Measurements from ENCODE around the gene TBC1D22A. TPM values are rescaled to one million over a fixed set of nuclear protein-coding genes. Genes with fewer than 3 reads are reported as not detected.
A peak's percentile ranks its signal among the peaks of the same experiment; 100 is the strongest.
"Not testable (repeated sequence)": the region's sequence is repeated elsewhere in the genome, so short reads cannot be mapped to it uniquely, and the experiment has no call there.

The TBC1D22A gene
- total and polyA plus RNA-seq, 8 donors: 14.4 to 33.5 (median 15.7) TPM

- no peak for ATAC-seq
- intact Hi-C loops (cut with DNase I): no loop called here
- peaks cover 21 to 26% of the 10 kb centered on the region in 2 donors for H3K4me1 ChIP-seq
Observed at GRCh38 chr22:46812788-46813187, 50.3 kb downstream of the TBC1D22A start.

DNA sequence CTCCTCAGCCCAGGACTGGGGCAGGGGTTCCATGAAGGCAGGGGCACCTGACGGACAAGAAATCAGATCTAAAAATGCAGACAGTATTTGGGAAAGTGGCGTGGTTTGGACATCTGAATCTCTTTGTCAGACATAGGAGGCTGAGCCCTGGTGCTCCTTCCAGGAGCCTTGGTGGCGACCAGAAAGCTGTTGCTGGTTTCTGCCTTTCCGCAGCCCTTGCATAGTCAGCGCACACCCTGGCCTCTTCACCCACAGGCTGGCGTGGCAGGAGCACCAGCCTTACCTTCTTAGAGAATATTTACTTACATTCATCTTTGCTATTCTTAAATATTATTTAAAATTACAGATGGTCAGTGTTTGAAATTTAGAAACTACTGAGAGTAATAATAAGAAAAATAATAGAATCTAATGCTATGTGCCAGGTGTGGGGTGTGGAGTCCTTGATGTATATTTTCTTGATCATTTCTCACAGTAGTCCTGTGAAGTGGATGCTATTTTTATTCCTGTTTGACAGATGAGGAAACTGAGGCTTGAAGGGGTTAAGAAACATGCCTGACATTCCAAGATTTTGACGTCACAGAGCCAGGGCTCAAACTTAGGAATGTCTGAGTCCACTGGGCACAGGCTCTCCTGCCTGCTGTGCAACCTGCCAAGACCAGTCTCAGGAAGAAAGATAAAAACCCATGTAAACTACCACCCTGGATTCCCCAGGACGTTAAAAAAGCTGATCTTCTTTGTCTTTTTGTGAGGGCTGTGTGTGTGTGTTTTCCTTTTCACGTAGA, 51.6 kb downstream of the TBC1D22A start:
- peaks cover 21 to 26% of the 10 kb centered on the region in 2 donors for H3K4me1 ChIP-seq
- TF ChIP-seq, protein P1, sequence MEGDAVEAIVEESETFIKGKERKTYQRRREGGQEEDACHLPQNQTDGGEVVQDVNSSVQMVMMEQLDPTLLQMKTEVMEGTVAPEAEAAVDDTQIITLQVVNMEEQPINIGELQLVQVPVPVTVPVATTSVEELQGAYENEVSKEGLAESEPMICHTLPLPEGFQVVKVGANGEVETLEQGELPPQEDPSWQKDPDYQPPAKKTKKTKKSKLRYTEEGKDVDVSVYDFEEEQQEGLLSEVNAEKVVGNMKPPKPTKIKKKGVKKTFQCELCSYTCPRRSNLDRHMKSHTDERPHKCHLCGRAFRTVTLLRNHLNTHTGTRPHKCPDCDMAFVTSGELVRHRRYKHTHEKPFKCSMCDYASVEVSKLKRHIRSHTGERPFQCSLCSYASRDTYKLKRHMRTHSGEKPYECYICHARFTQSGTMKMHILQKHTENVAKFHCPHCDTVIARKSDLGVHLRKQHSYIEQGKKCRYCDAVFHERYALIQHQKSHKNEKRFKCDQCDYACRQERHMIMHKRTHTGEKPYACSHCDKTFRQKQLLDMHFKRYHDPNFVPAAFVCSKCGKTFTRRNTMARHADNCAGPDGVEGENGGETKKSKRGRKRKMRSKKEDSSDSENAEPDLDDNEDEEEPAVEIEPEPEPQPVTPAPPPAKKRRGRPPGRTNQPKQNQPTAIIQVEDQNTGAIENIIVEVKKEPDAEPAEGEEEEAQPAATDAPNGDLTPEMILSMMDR (IDR thresholded peaks at IDR 0.05): no peak
- ATAC-seq (peak; percentile 78), DNase-seq (no peak)
- no peak overlapping the region for H3K4me3 ChIP-seq
- H3K27me3 ChIP-seq: no peaks in the 10 kb centered on the region
- H3K9me3 ChIP-seq: no peaks in the 10 kb centered on the region
- peaks cover 0 to 11% of the 10 kb centered on the region in 2 donors for H3K36me3 ChIP-seq
- intact Hi-C loops (cut with DNase I): no loop called here
- H3K27ac ChIP-seq: peak overlapping the region in 1 of 2 donors; percentile 37

More at GRCh38 chr22:46812788-46813187, 50.3 kb downstream of the TBC1D22A start:
- Histone ChIP-seq H3K4me3 (no peak overlapping the region), H3K9me3 (no peaks in the 10 kb centered on the region), H3K36me3 (peaks cover 0 to 13% of the 10 kb centered on the region in 2 donors), H3K27me3 (no peaks in the 10 kb centered on the region), H3K27ac (no peak overlapping the region)
- TF ChIP-seq, protein P1 (IDR thresholded peaks at IDR 0.05): no peak
- no peak for DNase-seq

DNA sequence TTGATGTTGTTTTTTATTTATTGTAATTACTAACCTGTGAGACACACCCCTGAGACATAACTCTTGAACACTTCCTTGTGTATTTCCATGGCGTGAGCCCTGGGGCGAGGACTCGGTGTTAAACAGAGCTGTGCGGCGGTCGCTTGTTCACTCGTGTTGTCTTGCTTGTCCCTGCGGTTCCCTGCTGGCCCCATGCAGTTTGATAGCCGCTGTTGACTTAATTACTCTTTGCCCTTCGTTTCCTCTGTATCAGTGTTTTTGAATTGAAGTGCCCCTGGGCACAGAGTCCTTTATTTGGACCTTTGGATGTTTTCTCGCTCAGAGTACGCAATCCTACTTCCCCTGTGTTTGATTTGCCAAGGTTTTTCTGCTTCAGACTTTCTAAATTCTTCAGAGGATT, 52.7 kb downstream of the TBC1D22A start:
- ATAC-seq (peak; percentile 72), DNase-seq (peak in 1 of 4 donors; percentile 76)
- Histone ChIP-seq H3K4me1 (peaks cover 21 to 26% of the 10 kb centered on the region in 2 donors), H3K9me3 (no peaks in the 10 kb centered on the region), H3K27me3 (no peaks in the 10 kb centered on the region), H3K36me3 (peaks cover 0 to 3% of the 10 kb centered on the region in 2 donors), H3K27ac (peak overlapping the region; percentile 21 to 37), H3K4me3 (no peak overlapping the region)
- TF ChIP-seq, protein P1 (IDR thresholded peaks at IDR 0.05): no peak
- intact Hi-C loops (cut with DNase I): no loop called here

- peaks cover 21 to 26% of the 10 kb centered on the region in 2 donors for H3K4me1 ChIP-seq
- H3K36me3 ChIP-seq: peaks cover 0 to 3% of the 10 kb centered on the region in 2 donors
- TF ChIP-seq, protein P1 (IDR thresholded peaks at IDR 0.05): no peak
- H3K4me3 ChIP-seq: no peak overlapping the region
- ATAC-seq: peak; percentile 3
- peak overlapping the region in 1 of 2 donors; percentile 61 for H3K27ac ChIP-seq
- no peak for DNase-seq
- no peaks in the 10 kb centered on the region for H3K9me3 ChIP-seq
- intact Hi-C loops (cut with DNase I): no loop called here
- no peaks in the 10 kb centered on the region for H3K27me3 ChIP-seq
Observed at GRCh38 chr22:46815559-46815895, 53.1 kb downstream of the TBC1D22A start.

DNA sequence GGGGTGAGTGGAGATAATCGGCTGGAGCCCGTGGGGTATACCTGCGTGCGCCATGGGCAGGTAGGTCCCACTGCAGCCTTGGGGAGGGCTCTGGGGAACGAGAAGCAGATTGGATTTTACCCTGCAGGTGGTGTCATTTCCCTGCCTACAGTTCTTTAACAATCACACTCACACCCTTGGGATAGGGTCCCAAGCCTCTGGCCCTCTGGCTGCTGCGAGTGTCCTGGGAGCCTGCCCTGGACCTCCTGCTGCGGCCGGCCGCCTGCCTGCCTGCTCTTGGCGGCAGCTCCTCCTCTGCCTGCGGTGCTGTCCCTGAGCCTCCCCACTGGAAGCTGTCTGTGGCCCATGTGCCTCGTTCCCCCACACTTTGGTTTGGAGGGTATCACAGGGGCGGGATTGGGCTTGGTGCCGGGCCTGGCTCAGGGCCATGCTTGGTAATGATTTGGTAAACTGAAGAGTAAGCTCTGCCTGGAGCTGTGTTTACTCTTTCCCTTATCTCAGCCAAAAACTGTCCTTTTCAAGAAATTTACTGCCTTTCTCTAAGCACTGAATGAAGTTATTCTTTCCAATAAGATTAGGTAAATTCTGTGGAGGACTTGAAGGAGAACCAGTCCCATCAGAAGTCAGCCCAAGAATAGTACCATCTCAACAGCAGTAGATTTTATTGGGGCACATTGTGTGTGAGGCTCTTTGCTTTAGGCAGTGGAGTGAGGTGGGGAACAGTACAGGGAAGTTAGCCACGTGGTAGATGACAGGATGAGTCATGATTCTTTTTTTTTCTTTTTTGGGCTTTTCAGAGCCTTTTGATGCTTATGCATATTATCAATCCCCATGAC, 53.7 kb downstream of the TBC1D22A start:
- no peaks in the 10 kb centered on the region for H3K27me3 ChIP-seq
- peak; percentile 47 for ATAC-seq
- no peaks in the 10 kb centered on the region for H3K9me3 ChIP-seq
- DNase-seq: peak in 1 of 4 donors; percentile 75
- peaks cover 21 to 26% of the 10 kb centered on the region in 2 donors for H3K4me1 ChIP-seq
- intact Hi-C loops (cut with DNase I): no loop called here
- no peak overlapping the region for H3K4me3 ChIP-seq
- peaks cover 0 to under 1% of the 10 kb centered on the region in 2 donors for H3K36me3 ChIP-seq
- peak overlapping the region; percentile 4 to 61 for H3K27ac ChIP-seq
- TF ChIP-seq, protein P1 (IDR thresholded peaks at IDR 0.05): no peak

DNA sequence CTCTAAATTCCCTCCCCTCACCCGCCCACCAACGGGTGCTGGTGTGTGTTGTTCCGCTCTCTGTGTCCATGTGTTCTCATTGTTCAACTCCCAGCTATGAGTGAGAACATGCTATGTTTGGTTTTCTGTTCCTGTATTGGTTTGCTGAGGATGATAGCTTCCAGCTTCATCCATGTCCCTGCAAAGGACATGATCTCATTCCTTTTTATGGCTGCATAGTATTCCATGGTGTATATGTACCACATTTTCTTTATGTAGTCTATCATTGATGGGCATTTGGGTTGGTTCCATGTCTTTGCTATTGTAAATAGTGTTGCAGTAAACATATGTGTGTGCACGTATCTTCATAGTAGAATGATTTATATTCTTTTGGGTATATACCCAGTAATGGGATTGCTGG, 54.9 kb downstream of the TBC1D22A start:
- DNase-seq; intact Hi-C loops (cut with DNase I); H3K4me3 ChIP-seq; H3K27me3 ChIP-seq; ATAC-seq; H3K36me3 ChIP-seq; H3K9me3 ChIP-seq; H3K27ac ChIP-seq: not testable (repeated sequence)
- peaks cover 21 to 26% of the 10 kb centered on the region in 2 donors for H3K4me1 ChIP-seq

Measured in left lung (tissue), 10 donors.